Gastroesophageal sphincter (tissue), 4 donors: ENCODE measurements around the gene PTPRN2. TPM values are rescaled to one million over a fixed set of nuclear protein-coding genes. Genes with fewer than 3 reads are reported as not detected.

ENCODE experiments used
- ATAC-seq: fragments of 150-250 bp; one replicate; pipeline ENCODE4 v1.9.1; 2016; ENCODE audit warnings: mild to moderate bottlenecking, moderate library complexity
- H3K27ac ChIP-seq, 4 donors: fragments of 200-600 bp; sonication (generic) in 3 of 4; 1 replicate in 3 of 4; 2 replicates in 1 of 4; pipeline ENCODE4 v1.5.1; 2016 to 2019
- H3K27me3 ChIP-seq: fragments of 200-600 bp; sonication (generic); one replicate; pipeline ENCODE4 v1.5.1; 2019
- H3K36me3 ChIP-seq, 2 donors: fragments of 200-600 bp; sonication (generic); one replicate each; pipeline ENCODE4 v1.5.1; 2019; ENCODE audit warnings: control low read depth in 1 of 2
- H3K4me1 ChIP-seq, 3 donors: fragments of 200-600 bp; sonication (generic); 1 replicate in 2 of 3; 2 replicates in 1 of 3; pipeline ENCODE4 v1.5.1; 2016 to 2019; ENCODE audit warnings: control low read depth in 2 of 3
- H3K4me3 ChIP-seq, 2 donors: fragments of 200-600 bp; sonication (generic); one replicate each; pipeline ENCODE4 v1.5.1; 2019; ENCODE audit warnings: mild to moderate bottlenecking in 1 of 2, moderate library complexity in 1 of 2
- H3K9me3 ChIP-seq, 3 donors: fragments of 200-600 bp; sonication (generic); one replicate each; pipeline ENCODE4 v1.5.1; 2017 to 2019; ENCODE audit warnings: control low read depth in 2 of 3
- CTCF ChIP-seq, 4 experiments: fragments of 200-600 bp in 2 of 4; fragments of 450-650 bp in 2 of 4; sonication (generic) in 1 of 4; IDR thresholded peaks; one replicate each; pipeline ENCODE4 v1.5.1; 2017 to 2019; ENCODE audit warnings: antibody characterized with exemption in 4 of 4, mild to moderate bottlenecking in 2 of 4, moderate library complexity in 2 of 4
- EP300 ChIP-seq: sonication (generic); formaldehyde crosslinking; IDR thresholded peaks from one replicate; pipeline ENCODE4 v1.6.1; 2017; ENCODE audit warnings: antibody characterized with exemption, mild to moderate bottlenecking
- POLR2A ChIP-seq, 2 donors: fragments of 450-650 bp; IDR thresholded peaks; one replicate each; pipeline ENCODE4 v1.6.1; 2017; ENCODE audit warnings: antibody characterized with exemption in 2 of 2, mild to moderate bottlenecking in 2 of 2, moderate library complexity in 1 of 2
- POLR2AphosphoS5 ChIP-seq: sonication (generic); formaldehyde crosslinking; IDR thresholded peaks from one replicate; pipeline ENCODE4 v1.6.1; 2017; ENCODE audit warnings: antibody characterized with exemption
- WGBS, 2 donors: methylation state at CpG; one replicate each; pipeline ENCODE4 v1.1.5; 2018; ENCODE audit warnings: low coverage in 1 of 2; 5-methylcytosine and 5-hydroxymethylcytosine counted together
- total RNA-seq, 4 donors: library from RNA; depleted of rRNA; stranded (reverse); fragments of >200 nt; gene quantifications; one replicate each; pipeline ENCODE4 v1.1.0, GENCODE V29; 2016

Gene PTPRN2
- total RNA-seq, 4 donors from 2014 or later, result 1.7 to 4.7 (median 3.3) TPM

GRCh38 chr7:157775560-157776332 lies 811.9 kb downstream of the PTPRN2 start:
- no peak for TF ChIP-seq CTCF (IDR thresholded peaks at IDR 0.05)
- TF ChIP-seq EP300, result no peak
- TF ChIP-seq POLR2A (IDR thresholded peaks at IDR 0.05), result no peak
- no peak for TF ChIP-seq POLR2AphosphoS5
- 74% methylated on average over 9 of the region's 25 CpGs; no CpG with 5 or more reads in 1 of the 2 donors for WGBS, 2 donors
- Histone ChIP-seq H3K36me3 (no peaks in the 10 kb centered on the region), H3K9me3 (peaks cover 0 to 29% (median 0%) of the 10 kb centered on the region in 3 donors), H3K27me3 (peaks cover 49% of the 10 kb centered on the region), H3K27ac (no peak overlapping the region), H3K4me1 (no peaks in the 10 kb centered on the region), H3K4me3 (no peak overlapping the region)
- no peak for ATAC-seq

GRCh38 chr7:157775021-157775559 lies 812.5 kb downstream of the PTPRN2 start:
- Histone ChIP-seq H3K4me3 (no peak overlapping the region), H3K27me3 (peaks cover 45% of the 10 kb centered on the region), H3K4me1 (no peaks in the 10 kb centered on the region), H3K27ac (no peak overlapping the region), H3K36me3 (no peaks in the 10 kb centered on the region), H3K9me3 (peaks cover 0 to 32% (median 0%) of the 10 kb centered on the region in 3 donors)
- 82 to 84% methylated on average over 7 to 12 of the region's 25 CpGs for WGBS, 2 donors
- no peak for ATAC-seq
- TF ChIP-seq POLR2A (IDR thresholded peaks at IDR 0.05) (no peak), CTCF (IDR thresholded peaks at IDR 0.05) (no peak), EP300 (no peak), POLR2AphosphoS5 (no peak)

GRCh38 chr7:157774495-157774894 lies 813.1 kb downstream of the PTPRN2 start:
- H3K9me3 ChIP-seq, result peaks cover 0 to 32% (median 0%) of the 10 kb centered on the region in 3 donors
- H3K4me1 ChIP-seq, result no peaks in the 10 kb centered on the region
- H3K27me3 ChIP-seq, result peaks cover 44% of the 10 kb centered on the region
- WGBS, 2 donors, result 78 to 91% methylated on average over 9 of the region's 11 CpGs
- H3K27ac ChIP-seq, result no peak overlapping the region
- no peak for ATAC-seq
- TF ChIP-seq EP300 (no peak), POLR2A (IDR thresholded peaks at IDR 0.05) (no peak), CTCF (IDR thresholded peaks at IDR 0.05) (no peak), POLR2AphosphoS5 (no peak)
- no peak overlapping the region for H3K4me3 ChIP-seq
- no peaks in the 10 kb centered on the region for H3K36me3 ChIP-seq

- no peak for ATAC-seq
- Histone ChIP-seq H3K36me3 (no peaks in the 10 kb centered on the region), H3K9me3 (peaks cover 0 to 32% (median 0%) of the 10 kb centered on the region in 3 donors), H3K27ac (no peak overlapping the region), H3K4me1 (no peaks in the 10 kb centered on the region), H3K4me3 (no peak overlapping the region), H3K27me3 (peaks cover 41% of the 10 kb centered on the region)
- TF ChIP-seq POLR2AphosphoS5 (no peak), CTCF (IDR thresholded peaks at IDR 0.05) (no peak), EP300 (no peak), POLR2A (IDR thresholded peaks at IDR 0.05) (no peak)
- 60 to 88% methylated on average over 1 to 5 of the region's 9 CpGs for WGBS, 2 donors
These were observed 814.3 kb downstream of the PTPRN2 start for GRCh38 chr7:157773361-157773760.
